Choroid plexus epithelial cell (primary cell): Measurements from ENCODE around the gene VPS37D.
"Not testable (repeated sequence)": the region's sequence is repeated elsewhere in the genome, so short reads cannot be mapped to it uniquely, and the experiment has no call there.

Experiments used
- DNase-seq: peaks from one replicate; pipeline ENCODE4 v3.0.0-alpha.2; 2010; ENCODE audit warnings: low read depth
- H3K4me3 ChIP-seq: 2 replicates; pipeline ENCODE4 v1.5.1; 2011; ENCODE audit warnings: low read depth, mild to moderate bottlenecking, control low read depth, low read length, moderate library complexity
- TF ChIP-seq, protein P1 (sequence below): conservative IDR thresholded peaks from 2 replicates; pipeline ENCODE4 v1.5.1; 2011; ENCODE audit warnings: low read depth, mild to moderate bottlenecking, control low read depth, inconsistent platforms, low read length, moderate library complexity

VPS37D gene

DNA sequence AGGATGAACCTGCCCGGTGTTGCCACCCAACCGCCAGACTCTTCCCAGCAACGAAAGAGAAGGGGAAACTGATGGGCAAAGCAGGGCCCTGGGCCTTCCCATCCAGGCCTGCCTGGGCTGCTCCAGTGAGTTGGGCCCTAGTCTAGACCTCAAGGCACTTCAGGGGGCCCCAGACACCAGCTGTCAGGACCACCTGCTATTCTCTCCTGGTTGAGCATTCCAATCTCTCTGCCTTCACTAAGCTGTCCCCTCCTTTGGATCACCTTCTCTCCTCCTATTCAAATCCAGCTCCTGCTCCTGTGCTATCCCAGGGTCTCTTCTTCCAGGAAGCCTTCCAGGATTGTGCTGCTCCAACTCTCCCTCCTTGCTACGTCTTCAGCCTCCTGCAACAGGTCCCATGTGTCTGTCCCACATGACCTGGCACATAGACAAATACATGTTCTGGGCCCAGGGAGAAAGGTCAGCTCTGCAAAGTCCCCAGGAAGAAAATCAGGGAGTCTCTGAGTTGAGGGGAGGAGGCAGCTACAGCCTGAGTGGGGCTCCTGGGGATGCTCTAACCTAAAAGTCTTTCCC lies 48.8 kb downstream of the VPS37D start:
- TF ChIP-seq, protein P1, sequence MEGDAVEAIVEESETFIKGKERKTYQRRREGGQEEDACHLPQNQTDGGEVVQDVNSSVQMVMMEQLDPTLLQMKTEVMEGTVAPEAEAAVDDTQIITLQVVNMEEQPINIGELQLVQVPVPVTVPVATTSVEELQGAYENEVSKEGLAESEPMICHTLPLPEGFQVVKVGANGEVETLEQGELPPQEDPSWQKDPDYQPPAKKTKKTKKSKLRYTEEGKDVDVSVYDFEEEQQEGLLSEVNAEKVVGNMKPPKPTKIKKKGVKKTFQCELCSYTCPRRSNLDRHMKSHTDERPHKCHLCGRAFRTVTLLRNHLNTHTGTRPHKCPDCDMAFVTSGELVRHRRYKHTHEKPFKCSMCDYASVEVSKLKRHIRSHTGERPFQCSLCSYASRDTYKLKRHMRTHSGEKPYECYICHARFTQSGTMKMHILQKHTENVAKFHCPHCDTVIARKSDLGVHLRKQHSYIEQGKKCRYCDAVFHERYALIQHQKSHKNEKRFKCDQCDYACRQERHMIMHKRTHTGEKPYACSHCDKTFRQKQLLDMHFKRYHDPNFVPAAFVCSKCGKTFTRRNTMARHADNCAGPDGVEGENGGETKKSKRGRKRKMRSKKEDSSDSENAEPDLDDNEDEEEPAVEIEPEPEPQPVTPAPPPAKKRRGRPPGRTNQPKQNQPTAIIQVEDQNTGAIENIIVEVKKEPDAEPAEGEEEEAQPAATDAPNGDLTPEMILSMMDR = no peak
- peak; percentile 36 for DNase-seq
- no peak overlapping the region for H3K4me3 ChIP-seq

DNA sequence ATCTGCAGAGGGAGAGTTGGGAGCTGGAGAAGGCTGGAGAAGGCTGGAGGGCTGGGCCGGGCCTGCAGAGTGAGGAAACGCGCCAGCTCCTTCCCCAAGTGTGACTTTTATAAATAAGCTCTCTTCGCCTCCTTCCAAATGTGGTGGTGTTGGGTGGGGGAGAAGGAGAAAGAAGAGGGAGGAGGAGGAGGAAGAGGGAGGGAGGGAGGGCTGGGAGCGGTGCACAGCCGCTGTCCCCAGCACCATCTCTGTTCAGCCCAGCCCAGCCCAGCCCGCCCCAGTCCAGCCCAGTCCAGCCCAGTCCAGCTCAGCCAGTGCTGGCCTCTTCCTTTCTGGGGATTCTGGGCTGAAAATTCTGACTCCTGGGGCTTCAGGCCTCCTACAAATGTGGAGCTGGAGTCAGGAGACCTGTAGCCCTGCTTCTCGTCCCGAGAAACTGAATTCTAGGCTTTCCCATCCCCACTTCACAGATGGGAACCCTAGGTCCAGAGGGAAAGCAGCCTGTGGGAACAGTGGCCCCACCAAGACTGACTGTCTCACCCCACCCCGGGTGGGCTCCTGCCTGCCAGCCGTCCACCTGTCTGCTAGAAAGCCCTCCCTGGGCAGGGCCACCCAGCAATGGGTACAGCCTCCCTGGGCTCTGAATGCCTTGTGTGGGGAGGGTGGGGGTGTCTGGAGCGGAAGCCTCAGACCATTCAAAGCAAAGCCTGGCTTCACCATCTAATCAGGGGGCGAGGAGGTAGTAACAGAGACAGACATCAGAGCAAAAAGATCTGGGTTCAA lies 49.6 kb downstream of the VPS37D start:
- peak overlapping the region; percentile 80 for H3K4me3 ChIP-seq
- peak; percentile 54 for DNase-seq
- TF ChIP-seq, protein P1 = no peak

DNA sequence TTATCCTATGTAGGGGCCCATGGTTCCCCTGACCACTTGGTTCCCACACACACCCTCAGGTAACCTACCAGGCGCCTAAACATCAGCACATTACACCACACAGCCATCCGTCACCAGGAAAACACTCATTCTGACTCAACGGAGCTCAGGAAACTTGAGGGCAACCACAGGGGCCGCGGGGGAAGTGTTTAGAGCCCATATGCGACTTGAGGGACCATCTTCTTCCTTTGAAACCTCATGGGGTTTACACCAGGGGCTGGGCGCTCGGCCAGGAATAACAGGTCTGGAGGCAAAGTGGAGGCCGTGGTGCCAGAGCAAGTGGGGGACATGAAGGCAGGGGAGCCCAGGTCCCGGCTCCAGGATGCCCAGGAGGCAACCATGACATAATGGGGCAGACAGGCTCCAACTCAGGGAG lies 50.4 kb downstream of the VPS37D start:
- H3K4me3 ChIP-seq = peak overlapping the region; percentile 80
- TF ChIP-seq, protein P1 = no peak
- peak; percentile 92 for DNase-seq

DNA sequence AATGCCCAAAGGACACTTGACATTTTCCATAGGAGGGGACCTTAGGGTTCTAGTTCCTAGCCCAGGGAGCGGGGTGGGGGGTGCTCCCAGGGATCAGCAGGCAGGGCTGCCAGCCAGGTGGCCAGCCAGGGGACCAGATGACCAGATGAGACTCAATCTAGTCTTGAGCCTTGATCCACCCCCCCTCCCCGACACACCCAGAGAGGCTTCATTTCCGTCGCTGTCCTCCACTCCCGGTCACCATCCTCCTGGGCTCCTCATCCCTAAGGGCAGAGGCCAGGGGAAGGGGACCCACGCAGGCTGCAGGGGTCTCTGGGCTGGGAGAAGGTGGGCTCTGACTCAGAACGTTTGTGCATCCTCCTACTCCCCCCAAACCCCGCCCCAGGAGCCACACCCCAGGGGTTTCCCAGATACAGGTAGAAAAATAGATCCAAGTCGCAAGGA lies 50.8 kb downstream of the VPS37D start:
- no peak for DNase-seq
- TF ChIP-seq, protein P1 = no peak

DNA sequence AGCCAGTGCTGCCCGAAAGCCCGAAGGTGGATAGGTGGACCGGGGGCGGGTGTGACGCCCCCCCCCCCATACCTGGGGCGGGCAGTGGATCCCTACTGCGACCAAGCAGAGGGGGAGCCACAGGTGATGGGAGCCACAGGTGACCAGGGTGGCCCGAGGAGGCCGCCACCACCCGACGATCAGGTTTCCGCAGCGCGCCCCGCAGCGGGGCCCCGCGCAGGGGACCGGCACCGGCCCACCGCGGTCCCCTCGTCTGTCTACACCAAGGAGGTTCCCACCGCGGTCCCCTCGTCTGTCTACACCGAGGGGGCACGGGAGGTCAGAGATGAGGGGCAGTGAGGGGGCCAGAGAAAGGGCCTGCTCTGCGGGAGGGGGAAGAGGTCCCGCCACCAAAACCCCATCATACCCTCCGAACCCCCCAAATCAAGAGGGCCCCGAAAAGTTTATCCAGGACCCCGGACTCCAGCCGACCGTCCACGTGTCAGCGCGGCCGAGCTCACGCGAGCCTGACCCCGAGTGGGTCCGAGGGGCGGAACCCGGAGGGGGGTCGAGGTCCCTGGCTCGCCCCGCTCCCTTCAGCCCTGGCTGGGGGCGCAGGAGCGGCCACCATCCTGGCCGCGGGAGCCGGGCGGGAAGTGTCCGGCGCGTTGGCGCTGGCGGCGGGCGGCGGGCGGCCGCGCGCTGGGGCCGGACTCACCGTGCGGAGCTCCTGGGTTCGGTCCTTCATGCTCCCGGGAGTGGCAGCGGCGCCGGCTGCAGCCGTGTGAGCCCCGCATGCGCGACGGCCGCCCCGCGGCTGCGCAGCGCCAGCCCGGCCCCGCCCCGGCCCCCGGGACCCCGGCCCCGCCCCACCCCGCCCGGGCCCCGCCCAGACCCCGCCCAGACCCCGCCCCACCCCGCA lies 51.5 kb downstream of the VPS37D start, which contains the start of gene STX1A:
TSS of gene STX1A (minus strand) at position 765 of the 901 bp plus-strand sequence. CDS start at position 727, 38 bp downstream.
- TF ChIP-seq, protein P1 = no peak
- DNase-seq = peak; percentile 74
- H3K4me3 ChIP-seq = peak within 1 kb of the TSS; percentile 80

More for the DNA sequence above, 50.8 kb downstream of the VPS37D start:
- peak overlapping the region; percentile 80 for H3K4me3 ChIP-seq

DNA sequence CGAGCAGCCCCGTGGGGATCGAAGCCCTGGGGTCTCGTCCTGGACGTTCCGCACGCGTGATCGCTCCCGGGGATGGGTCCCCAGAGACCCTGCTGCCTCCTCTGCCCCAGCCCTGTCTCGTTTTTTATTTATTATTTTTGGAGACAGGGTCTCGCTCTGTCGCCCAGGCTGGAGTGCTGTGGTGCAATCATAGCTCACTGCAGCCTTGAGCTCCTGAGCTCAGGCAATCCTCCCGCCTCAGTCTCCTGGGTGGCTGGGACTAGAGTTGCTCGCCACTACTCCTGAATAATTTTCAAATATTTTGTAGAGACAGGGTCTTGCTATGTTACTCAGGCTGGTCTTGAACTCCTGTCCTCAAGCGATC lies 52.2 kb downstream of the VPS37D start:
- DNase-seq = no peak
- H3K4me3 ChIP-seq = peak overlapping the region; percentile 57
- TF ChIP-seq, protein P1 = no peak

DNA sequence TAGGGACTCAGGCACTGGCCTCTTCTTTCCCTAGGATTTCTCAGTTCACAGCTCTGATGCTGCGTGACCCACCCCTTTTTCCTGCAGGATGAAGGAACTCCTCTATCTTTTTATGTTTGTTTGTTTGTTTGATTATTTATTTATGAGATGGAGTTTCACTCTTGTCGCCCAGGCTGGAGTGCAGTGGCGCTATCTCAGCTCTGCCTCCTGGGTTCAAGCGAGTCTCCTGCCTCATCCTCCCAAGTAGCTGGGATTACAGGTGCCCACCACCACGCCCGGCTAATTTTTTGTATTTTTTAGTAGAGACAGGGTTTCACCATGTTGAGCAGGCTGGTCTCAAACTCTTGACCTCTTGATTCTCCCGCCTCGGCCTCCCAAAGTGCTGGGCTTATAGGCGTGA lies 52.8 kb downstream of the VPS37D start:
- DNase-seq, H3K4me3 ChIP-seq: not testable (repeated sequence)
